GM13976 (cell line): ENCODE data around the gene PPIE.

Experiments used
- DNase-seq: peaks from one replicate; pipeline ENCODE4 v3.0.0; 2012; ENCODE audit warnings: low spot score
- CTCF ChIP-seq: IDR thresholded peaks from 2 replicates; pipeline ENCODE4 v1.5.1; 2012; ENCODE audit warnings: borderline replicate concordance, mild to moderate bottlenecking; ENCODE audit not compliant: insufficient read depth; ENCODE audit errors: extremely low read depth, missing control alignments, control extremely low read depth
- in situ Hi-C: fragments of 300-500 bp; cut with MboI; formaldehyde crosslinking; loops from one replicate; pipeline ENCODE4 v1.12.0; 2022; ENCODE audit warnings: low sequenced_read_pairs, mixed read lengths, inconsistent platforms; ENCODE audit not compliant: unreplicated experiment

Gene PPIE

GRCh38 chr1:39738622-39739366 lies at the start of gene PPIE:
PPIE (plus strand) TSS chr1:39738882; CDS start chr1:39738901, 19 bp downstream.
- in situ Hi-C loops = no loop called here
- TF ChIP-seq CTCF = no peak
- DNase-seq = peak; percentile 95

GRCh38 chr1:39689214-39689613 lies 49.5 kb upstream of the PPIE start:
- no peak for DNase-seq
- in situ Hi-C loops = no loop called here
- TF ChIP-seq CTCF = no peak

DNA sequence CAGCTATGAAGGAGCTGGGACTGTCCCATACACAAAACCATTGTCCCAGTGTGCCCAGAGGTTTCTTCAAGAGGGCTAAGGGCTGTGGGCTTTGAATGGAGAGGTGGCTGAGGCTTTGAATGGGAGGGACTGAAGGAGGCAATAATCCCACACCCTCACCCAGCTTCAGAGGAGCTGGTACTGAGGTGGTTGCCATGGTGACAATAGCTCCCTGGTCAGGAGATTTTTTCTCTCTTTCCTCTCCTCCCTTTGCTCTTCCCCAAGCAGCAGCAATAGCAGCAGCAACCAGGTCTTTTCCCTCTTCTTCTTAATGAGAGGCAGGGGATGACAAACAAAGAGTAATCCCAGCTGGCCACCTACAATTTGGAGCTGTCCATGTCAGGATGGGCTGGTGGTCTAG lies 49.0 kb upstream of the PPIE start:
- TF ChIP-seq CTCF = no peak
- in situ Hi-C loops = no loop called here
- no peak for DNase-seq

DNA sequence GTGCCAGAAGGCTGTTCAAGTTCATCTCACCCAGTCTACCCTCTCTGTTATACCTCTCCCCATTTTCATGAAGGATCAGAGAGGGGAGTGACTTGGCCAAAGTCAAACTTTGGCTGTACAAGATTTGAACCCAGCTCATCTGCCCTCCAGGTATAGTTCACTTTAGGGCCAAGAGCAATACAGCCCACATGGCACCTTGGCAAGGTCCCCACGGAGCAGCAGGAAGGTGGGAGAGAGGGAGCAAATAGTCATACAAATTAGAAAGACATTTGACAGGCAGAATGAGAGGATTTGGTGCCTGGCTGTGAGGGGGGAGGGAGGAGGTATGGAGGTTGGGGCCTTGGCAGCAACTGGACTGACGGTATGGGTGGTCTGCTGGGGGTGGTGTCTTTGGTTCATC lies 48.5 kb upstream of the PPIE start:
- in situ Hi-C loops = no loop called here
- no peak for DNase-seq
- TF ChIP-seq CTCF = no peak

DNA sequence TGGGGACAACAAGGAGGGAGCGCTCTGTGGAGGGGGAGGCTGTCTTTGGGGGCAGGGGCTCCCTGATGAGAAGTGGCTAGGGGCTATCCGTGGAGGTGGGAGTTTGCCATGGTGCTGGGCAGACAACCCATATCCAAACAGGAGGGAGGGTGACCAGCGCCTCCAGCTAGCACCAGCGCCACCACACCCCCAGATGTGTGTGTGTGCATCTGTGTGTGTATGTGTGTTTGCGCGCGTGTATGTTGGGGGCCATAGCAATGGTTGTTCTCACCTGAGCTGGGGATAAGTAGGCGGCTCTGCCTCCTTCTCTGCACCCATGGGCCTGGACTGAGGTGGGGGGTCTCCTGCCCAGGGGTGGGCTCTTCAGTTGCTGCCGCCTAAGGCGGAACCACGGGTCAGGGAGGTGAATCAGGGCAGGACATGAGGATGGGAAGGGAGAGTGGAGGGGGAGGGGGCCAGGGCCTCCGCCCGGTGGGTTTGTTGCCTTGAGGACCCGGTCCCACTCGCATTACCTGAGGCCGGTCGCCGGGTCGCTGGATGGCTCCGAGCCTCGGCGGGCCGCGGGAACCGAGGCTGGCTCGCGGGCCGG lies 47.8 kb upstream of the PPIE start:
- no peak for TF ChIP-seq CTCF
- DNase-seq = no peak
- in situ Hi-C loops = no loop called here

DNA sequence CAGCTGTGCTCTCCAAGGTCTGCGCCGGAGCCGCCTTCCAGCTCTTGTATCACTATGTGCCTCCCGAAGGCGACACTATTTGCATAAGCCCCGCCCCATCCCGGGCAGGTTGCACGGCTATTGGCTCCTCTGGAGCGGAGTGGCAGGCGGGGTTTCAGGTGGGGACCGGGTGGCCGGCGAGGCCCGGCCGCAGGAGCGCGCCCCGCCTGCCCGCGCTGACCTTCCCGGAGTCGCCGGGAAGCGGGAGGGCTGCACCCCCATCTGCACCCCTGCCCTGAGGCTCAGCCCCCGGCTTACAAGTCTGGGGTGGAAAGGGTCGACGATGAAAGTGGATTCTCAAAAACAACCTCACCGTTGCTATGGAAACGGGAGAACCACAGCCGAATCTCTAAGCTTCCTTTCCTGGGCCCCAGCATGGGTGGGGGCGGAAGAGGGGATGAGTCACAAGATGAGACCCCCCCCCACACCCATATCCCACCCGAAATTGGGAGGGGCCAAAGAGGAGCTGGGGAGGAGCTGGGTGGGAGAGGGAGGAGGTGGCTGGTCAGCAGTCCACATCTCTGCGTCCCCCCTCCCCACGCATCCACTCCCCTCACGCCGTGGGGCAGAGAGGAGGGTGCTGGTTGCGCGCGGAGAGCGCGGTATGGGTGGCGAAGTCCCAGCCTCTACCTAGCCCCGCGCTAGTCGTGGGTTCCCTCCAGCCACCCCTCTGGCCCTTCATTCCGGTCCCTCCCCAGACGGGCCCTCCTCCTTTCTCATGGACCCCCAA lies 47.1 kb upstream of the PPIE start, which contains the start of gene HPCAL4:
Gene HPCAL4 (minus strand): TSS at position 51 of the 769 bp plus-strand sequence. CDS start 6,830 bp downstream, outside the sequence.
- no peak for TF ChIP-seq CTCF
- peak; percentile 88 for DNase-seq
- in situ Hi-C loops = no loop called here
